ENCODE measurements around the gene SPOCK1. TPM values are rescaled to one million over a fixed set of nuclear protein-coding genes. Genes with fewer than 3 reads are reported as not detected.

The SPOCK1 gene
- polyA plus RNA-seq, 2 of the 4 experiments (the other 2 are of a cell fraction) = 28.9 to 40.8 TPM

GRCh38 chr5:137191179-137191578, 307.9 kb downstream of the SPOCK1 start (continued):
- no peak for TF ChIP-seq FOSL2 (IDR thresholded peaks at IDR 0.05)
- TF ChIP-seq FOSL2 (CRISPR knock-in tag; IDR thresholded peaks at IDR 0.05) = no peak
- no peak for TF ChIP-seq CHD2 (IDR thresholded peaks at IDR 0.05; ENCODE audit: low read length, partially characterized antibody)
- TF ChIP-seq KDM5A (IDR thresholded peaks at IDR 0.05) = no peak
- TF ChIP-seq RNF2 (IDR thresholded peaks at IDR 0.05; ENCODE audit: borderline replicate concordance, low read depth) = no peak

- DNase-seq (ENCODE audit: low read depth in 1 of 2, low spot score in 1 of 2) (no peak), FAIRE-seq (no peak), ATAC-seq (no peak)
- Histone ChIP-seq H3K4me3 (no peak overlapping the region), H3K4me1 (peaks cover 44% of the 10 kb centered on the region), H3K27ac (peak overlapping the region; percentile 49 to 70), H3K9me3 (no peaks in the 10 kb centered on the region), H3K4me2 (peak overlapping the region; percentile 62)
- CTCF ChIA-PET = interaction anchor here (1.3 to 1.5 kb wide), 2 partner anchors 14 to 116 kb away, joined by 3 read pairs; no protein-coding TSS in a partner anchor
- no peak for TF ChIP-seq ZC3H11A (IDR thresholded peaks at IDR 0.05)
- TF ChIP-seq BCL3 (IDR thresholded peaks at IDR 0.05) = no peak
- TF ChIP-seq ZFP36 (IDR thresholded peaks at IDR 0.05; ENCODE audit: borderline replicate concordance, partially characterized antibody) = no peak
- no peak for TF ChIP-seq EHMT2 (IDR thresholded peaks at IDR 0.05; ENCODE audit: low read depth)
- no peak for TF ChIP-seq SREBF2 (IDR thresholded peaks at IDR 0.05)
- TF ChIP-seq PBX3 (IDR thresholded peaks at IDR 0.05) = no peak
- no peak for TF ChIP-seq POLR2AphosphoS2 (conservative IDR thresholded peaks at IDR 0.05; ENCODE audit: low read length)
- TF ChIP-seq HDAC2 (IDR thresholded peaks at IDR 0.05) = no peak
- TF ChIP-seq MAZ (IDR thresholded peaks at IDR 0.05; ENCODE audit: borderline replicate concordance, low read depth, low read length) = no peak
- TF ChIP-seq CHD4 (IDR thresholded peaks at IDR 0.05; ENCODE audit: borderline replicate concordance) = no peak
- TF ChIP-seq CBX8 (IDR thresholded peaks at IDR 0.05) = no peak
- no peak for TF ChIP-seq HEYL (CRISPR knock-in tag; IDR thresholded peaks at IDR 0.05)
- TF ChIP-seq RCOR1 (IDR thresholded peaks at IDR 0.05; ENCODE audit: low read depth, low read length) = no peak
- TF ChIP-seq FOXS1 (CRISPR knock-in tag; IDR thresholded peaks at IDR 0.05) = no peak
- POLR2A ChIA-PET = no interaction called here
These were observed 308.7 kb downstream of the SPOCK1 start for GRCh38 chr5:137190441-137190840.

- peak overlapping the region in 1 of 2 experiments; percentile 26; a peak in 2 of 6 replicates for H3K27ac ChIP-seq
- peak overlapping the region; percentile 62 for H3K4me2 ChIP-seq
- no peaks in the 10 kb centered on the region for H3K9me3 ChIP-seq
- WGBS (ENCODE audit: missing lambda C conversion rate) = 39% methylated on average over 2 of the region's 2 CpGs
- ATAC-seq = no peak
- ChIA-PET CTCF (interaction anchor here (1.2 kb wide), 1 partner anchor 12 kb away, joined by 4 read pairs; no protein-coding TSS in a partner anchor), POLR2A (no interaction called here)
- no peak for DNase-seq (ENCODE audit: low read depth in 1 of 2, low spot score in 1 of 2)
- H3K4me3 ChIP-seq = no peak overlapping the region
- H3K4me1 ChIP-seq = peaks cover 42% of the 10 kb centered on the region
- no peak for FAIRE-seq
- no peak for TF ChIP-seq HOXA7 (CRISPR knock-in tag; IDR thresholded peaks at IDR 0.05)
- no peak for TF ChIP-seq BCL3 (IDR thresholded peaks at IDR 0.05)
- no peak for TF ChIP-seq JUNB (IDR thresholded peaks at IDR 0.05)
- no peak for TF ChIP-seq FOXS1 (CRISPR knock-in tag; IDR thresholded peaks at IDR 0.05)
These were observed 309.1 kb downstream of the SPOCK1 start for GRCh38 chr5:137190031-137190430.
